Heart left ventricle (tissue), 13 donors: ENCODE measurements around the gene CXorf58.

Source experiments
- CTCF ChIP-seq, 12 donors: fragments of 200-600 bp; sonication (generic) in 4 of 12; IDR thresholded peaks; one replicate each; pipeline versions ENCODE4 v1.5.0 to v1.8.0; 2018 to 2022; ENCODE audit warnings: antibody characterized with exemption in 12 of 12, mild to moderate bottlenecking in 5 of 12
- POLR2A ChIP-seq, 2 donors: fragments of 450-650 bp; IDR thresholded peaks; one replicate each; pipeline ENCODE4 v1.6.1; 2017; ENCODE audit warnings: antibody characterized with exemption in 2 of 2, mild to moderate bottlenecking in 2 of 2, moderate library complexity in 2 of 2
- donor health status: ischemic (EF 13 %, LVEDD 7.1; RV severe dilation, severe dysfunction).
- donor health status: DM: no; HTN: yes; CAD: no.
- donor health status: DM: no; HTN: no; CAD: no.
- donor health status: ischemic (EF 25% LVEDD 6.9; RV normal size, moderate dysfunction).
- donor health status: ischemic (EF 25% LVEDD 5.7; RV mildly dilated, moderate dysfunction).
- donor health status: ischemic (EF 35%, LVEDD 5.7; RV mildly dilated, moderate dysfunction).
- donor health status: nonischemic (EF 11% LVEDD 7.7; RV severe dilation, severe dysfunction).
- donor health status: DM: yes; HTN: yes; CAD: no.
- donor health status: PGD.
- donor health status: ischemic (EF 29% LVEDD 5.4; RV normal size, mild dysfunction).
- donor health status: nonischemic (EF 23%, LVEDD 6.1; RV moderate dilation, normal function).

GRCh38 chrX:23952391-23952790 lies 44.6 kb downstream of the CXorf58 start:
- TF ChIP-seq CTCF (IDR thresholded peaks at IDR 0.05): no peak
- no peak for TF ChIP-seq POLR2A (IDR thresholded peaks at IDR 0.05)
